GM23248 (cell line): ENCODE data around the gene SYNE3. TPM values are rescaled to one million over a fixed set of nuclear protein-coding genes. Genes with fewer than 3 reads are reported as not detected.
A peak's percentile ranks its signal among the peaks of the same experiment; 100 is the strongest.

Experiments used
- DNase-seq: peaks from one replicate; pipeline ENCODE4 v3.0.0-alpha.2; 2015
- H2AFZ ChIP-seq: fragments of 200-600 bp; sonication (generic); 2 replicates; pipeline ENCODE4 v1.6.1; 2016; ENCODE audit warnings: antibody characterized with exemption
- H3F3A ChIP-seq: fragments of 200-600 bp; sonication (generic); 2 replicates; pipeline ENCODE4 v1.6.1; 2016; ENCODE audit warnings: mild to moderate bottlenecking, antibody characterized with exemption, mixed run types; ENCODE audit not compliant: insufficient read depth
- H3K27ac ChIP-seq: fragments of 200-600 bp; sonication (generic); 2 replicates; pipeline ENCODE4 v1.5.1; 2016; ENCODE audit warnings: mild to moderate bottlenecking
- H3K27me3 ChIP-seq: fragments of 200-600 bp; sonication (generic); replicated peaks from 2 replicates; pipeline ENCODE4 v1.6.1; 2016; ENCODE audit warnings: mild to moderate bottlenecking; ENCODE audit not compliant: insufficient read depth
- H3K36me3 ChIP-seq: fragments of 200-600 bp; sonication (generic); 2 replicates; pipeline ENCODE4 v1.6.1; 2016; ENCODE audit warnings: low read depth, mild to moderate bottlenecking
- H3K4me1 ChIP-seq: fragments of 200-600 bp; sonication (generic); 2 replicates; pipeline ENCODE4 v1.6.1; 2016; ENCODE audit warnings: mild to moderate bottlenecking; ENCODE audit not compliant: insufficient read depth
- H3K4me2 ChIP-seq: fragments of 200-600 bp; sonication (generic); one replicate; pipeline ENCODE4 v1.6.1; 2016; ENCODE audit warnings: mild to moderate bottlenecking; ENCODE audit not compliant: unreplicated experiment
- H3K4me3 ChIP-seq: fragments of 200-600 bp; sonication (generic); 2 replicates; pipeline ENCODE4 v1.5.1; 2016; ENCODE audit warnings: mild to moderate bottlenecking
- H3K79me2 ChIP-seq: fragments of 200-600 bp; sonication (generic); 2 replicates; pipeline ENCODE4 v1.6.1; 2016; ENCODE audit warnings: mild to moderate bottlenecking; ENCODE audit not compliant: insufficient read depth
- H3K9ac ChIP-seq: fragments of 200-600 bp; sonication (generic); 2 replicates; pipeline ENCODE4 v1.6.1; 2016; ENCODE audit warnings: mild to moderate bottlenecking
- H3K9me2 ChIP-seq: fragments of 200-600 bp; sonication (generic); 2 replicates; pipeline ENCODE4 v1.6.1; 2016; ENCODE audit warnings: mixed run types, mild to moderate bottlenecking, moderate library complexity; ENCODE audit not compliant: insufficient read depth
- H3K9me3 ChIP-seq: fragments of 200-600 bp; sonication (generic); one replicate; pipeline ENCODE4 v1.6.1; 2017; ENCODE audit warnings: low read depth
- H4K20me1 ChIP-seq: fragments of 200-600 bp; sonication (generic); 2 replicates; pipeline ENCODE4 v1.6.0; 2016; ENCODE audit not compliant: insufficient read depth
- EZH2 ChIP-seq: fragments of 200-600 bp; sonication (generic); IDR thresholded peaks from 2 replicates; pipeline ENCODE4 v1.6.1; 2018; ENCODE audit warnings: antibody characterized with exemption, mild to moderate bottlenecking; ENCODE audit not compliant: insufficient read depth, poor library complexity, severe bottlenecking
- EZH2phosphoT487 ChIP-seq: fragments of 200-600 bp; sonication (generic); IDR thresholded peaks from 2 replicates; pipeline ENCODE4 v1.6.1; 2018; ENCODE audit warnings: antibody characterized with exemption, moderate library complexity, mild to moderate bottlenecking, low read depth; ENCODE audit not compliant: insufficient read depth
- WGBS, 2 experiments: methylation state at CpG; one replicate each; pipeline ENCODE4 v1.1.6; 2015 to 2017; ENCODE audit warnings: low lambda C conversion rate in 2 of 2, low coverage in 1 of 2; ENCODE audit errors: missing lambda C conversion rate in 2 of 2; 5-methylcytosine and 5-hydroxymethylcytosine counted together
- in situ Hi-C: fragments of 300-500 bp; cut with MboI; formaldehyde crosslinking; loops from 2 replicates; pipeline ENCODE4 v1.15.0; 2020
- polyA plus RNA-seq: library from polyadenylated mRNA; unstranded; fragments of >200 nt; fragmentation: Nextera tagmentation; extraction: Ambion mirVana; gene quantifications from 2 replicates; pipeline ENCODE4 v1.2.1, GENCODE V29; 2016
- total RNA-seq: library from RNA; depleted of rRNA; stranded (reverse); fragments of >200 nt; shearing (Covaris generic); gene quantifications from 2 replicates; pipeline ENCODE4 v1.2.3, GENCODE V29; 2014

The SYNE3 gene
- total and polyA plus RNA-seq, 2 experiments from 2014 or later, result 1.2 to 4.8 TPM

DNA sequence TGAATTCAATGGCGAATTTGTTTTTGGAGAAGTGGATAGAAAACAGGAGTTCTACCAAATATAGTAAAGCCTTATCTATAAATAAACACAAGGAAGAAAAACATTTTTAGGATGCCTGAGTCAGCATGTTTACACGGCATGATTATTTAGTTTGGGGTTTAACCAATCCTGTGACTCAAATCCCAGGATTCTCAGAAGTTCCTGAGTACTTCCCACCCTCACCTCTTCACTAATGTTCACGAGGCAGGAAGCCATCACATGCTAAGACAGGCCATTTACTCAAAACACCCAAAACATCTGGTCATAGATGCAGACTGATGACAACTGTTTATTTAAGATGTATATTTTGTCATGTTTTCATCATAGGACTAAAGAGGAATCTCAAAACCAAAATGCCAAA is 15.0 kb upstream of the SYNE3 start:
- TF ChIP-seq EZH2 (no peak), EZH2phosphoT487 (no peak)
- in situ Hi-C loops, result loop anchor here (25.0 kb wide), 1 partner anchor 756 kb away; no protein-coding TSS in a partner anchor

DNA sequence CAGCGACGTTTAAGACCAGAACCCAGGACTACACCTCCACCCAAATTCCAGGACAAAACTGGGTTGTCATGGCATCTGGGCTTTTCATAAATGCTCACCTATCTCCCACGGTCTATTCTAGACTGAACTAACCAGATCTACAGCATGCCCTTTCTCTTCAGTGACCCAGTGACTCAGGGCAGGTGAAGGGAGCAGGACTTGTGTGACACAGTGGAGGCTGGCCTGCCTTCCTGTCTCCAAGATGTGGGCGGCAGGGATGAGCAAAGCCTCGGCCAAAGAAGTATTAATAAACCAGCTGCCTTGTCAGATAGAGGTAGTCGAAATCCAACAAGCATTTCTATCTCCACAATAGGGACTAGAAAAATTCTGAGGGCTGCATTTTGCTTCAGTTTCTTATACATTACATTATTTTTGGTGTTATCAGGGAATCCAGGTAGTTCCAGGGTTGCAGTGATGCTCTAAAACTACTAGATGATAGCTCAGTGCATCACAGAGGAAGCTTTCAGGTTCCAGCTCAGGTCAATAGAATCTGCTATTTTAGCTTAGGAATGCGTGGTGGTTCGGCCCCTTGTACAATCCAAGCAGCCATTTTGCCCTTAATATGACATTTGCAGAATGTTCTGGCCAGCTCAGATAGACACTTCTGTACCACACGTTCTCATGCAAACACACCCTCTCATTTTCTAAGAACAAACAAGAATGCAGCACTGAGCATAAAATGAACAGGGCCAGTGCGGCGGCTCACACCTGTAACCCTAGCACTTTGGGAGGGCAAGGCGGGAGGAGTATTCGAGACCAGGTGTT is 14.2 kb upstream of the SYNE3 start:
- in situ Hi-C loops, result loop anchor here (25.0 kb wide), 1 partner anchor 757 kb away; no protein-coding TSS in a partner anchor
- peaks cover 8% of the 10 kb centered on the region; the same call in 1 of the 2 replicates for H4K20me1 ChIP-seq

More for the DNA sequence above, 15.0 kb upstream of the SYNE3 start:
- H2AFZ ChIP-seq, result no peak overlapping the region
- H3K79me2 ChIP-seq, result peaks cover 84% of the 10 kb centered on the region
- peaks cover 8% of the 10 kb centered on the region; the same call in 1 of the 2 replicates for H4K20me1 ChIP-seq
- WGBS, 2 experiments, result 31 to 32% methylated on average over 3 of the region's 3 CpGs
- H3K27ac ChIP-seq, result peak overlapping the region; percentile 68
- no peaks in the 10 kb centered on the region; the same call in 1 of the 2 replicates for H3K36me3 ChIP-seq
- DNase-seq, result peak; percentile 78
- peaks cover 60% of the 10 kb centered on the region for H3K4me1 ChIP-seq
- peaks cover 54% of the 10 kb centered on the region for H3F3A ChIP-seq
- H3K4me2 ChIP-seq, result peak overlapping the region; percentile 98
- H3K9ac ChIP-seq, result peak overlapping the region; percentile 93
- H3K9me3 ChIP-seq, result no peaks in the 10 kb centered on the region
- no peaks in the 10 kb centered on the region for H3K27me3 ChIP-seq
- peak overlapping the region; percentile 83; the same call in 1 of the 2 replicates for H3K4me3 ChIP-seq
- H3K9me2 ChIP-seq, result no peaks in the 10 kb centered on the region

DNA sequence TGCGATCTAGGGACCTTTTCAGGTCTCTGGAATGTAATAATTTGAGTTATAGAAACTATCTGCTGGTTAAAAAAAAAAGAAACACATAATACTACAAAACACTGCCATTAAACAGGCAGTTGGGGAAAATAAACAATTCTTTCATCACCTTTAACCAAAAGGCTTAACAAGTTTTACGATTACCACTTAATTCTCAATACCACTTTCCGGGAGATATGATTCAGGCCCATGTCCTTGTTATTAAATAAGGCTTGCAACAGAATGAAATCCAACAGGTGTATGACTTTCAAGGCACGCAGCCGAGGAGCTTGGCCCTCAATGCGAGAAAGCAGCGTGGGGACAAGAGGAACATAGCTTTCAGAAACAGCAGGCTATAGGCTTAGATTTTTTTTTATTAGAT is 12.8 kb upstream of the SYNE3 start:
- no peak overlapping the region for H2AFZ ChIP-seq
- TF ChIP-seq EZH2phosphoT487, result no peak
- TF ChIP-seq EZH2, result no peak
- no peaks in the 10 kb centered on the region; the same call in 1 of the 2 replicates for H3K36me3 ChIP-seq
- no peaks in the 10 kb centered on the region for H3K9me2 ChIP-seq
- no peak overlapping the region for H3K4me3 ChIP-seq
- no peaks in the 10 kb centered on the region for H3K9me3 ChIP-seq
- peaks cover 54% of the 10 kb centered on the region for H3F3A ChIP-seq
- no peak for DNase-seq
- peaks cover 60% of the 10 kb centered on the region for H3K4me1 ChIP-seq
- peaks cover 81% of the 10 kb centered on the region for H3K79me2 ChIP-seq
- H3K27me3 ChIP-seq, result no peaks in the 10 kb centered on the region
- 65 to 70% methylated on average over 7 of the region's 7 CpGs for WGBS, 2 experiments
- in situ Hi-C loops, result loop anchor here (5.0 to 25.0 kb wide), 2 partner anchors 87 to 758 kb away; no protein-coding TSS in a partner anchor
- peaks cover 8% of the 10 kb centered on the region; the same call in 1 of the 2 replicates for H4K20me1 ChIP-seq
- H3K27ac ChIP-seq, result no peak overlapping the region
- H3K4me2 ChIP-seq, result no peak overlapping the region
- H3K9ac ChIP-seq, result no peak overlapping the region

More for the DNA sequence above, 14.2 kb upstream of the SYNE3 start:
- peak overlapping the region; percentile 98 for H3K4me2 ChIP-seq
- H3K36me3 ChIP-seq, result no peaks in the 10 kb centered on the region; the same call in 1 of the 2 replicates
- H2AFZ ChIP-seq, result no peak overlapping the region
- no peaks in the 10 kb centered on the region for H3K9me2 ChIP-seq
- peak overlapping the region; percentile 68; the same call in 1 of the 2 replicates for H3K27ac ChIP-seq
- peak overlapping the region; percentile 83; the same call in 1 of the 2 replicates for H3K4me3 ChIP-seq
- no peaks in the 10 kb centered on the region for H3K27me3 ChIP-seq
- H3K79me2 ChIP-seq, result peaks cover 84% of the 10 kb centered on the region
- DNase-seq, result peak; percentile 64
- WGBS, 2 experiments, result 66% methylated on average over 13 of the region's 13 CpGs
- H3K9ac ChIP-seq, result no peak overlapping the region
- H3K9me3 ChIP-seq, result no peaks in the 10 kb centered on the region
- peaks cover 55% of the 10 kb centered on the region for H3K4me1 ChIP-seq
- TF ChIP-seq EZH2 (no peak), EZH2phosphoT487 (no peak)
- peaks cover 54% of the 10 kb centered on the region for H3F3A ChIP-seq

DNA sequence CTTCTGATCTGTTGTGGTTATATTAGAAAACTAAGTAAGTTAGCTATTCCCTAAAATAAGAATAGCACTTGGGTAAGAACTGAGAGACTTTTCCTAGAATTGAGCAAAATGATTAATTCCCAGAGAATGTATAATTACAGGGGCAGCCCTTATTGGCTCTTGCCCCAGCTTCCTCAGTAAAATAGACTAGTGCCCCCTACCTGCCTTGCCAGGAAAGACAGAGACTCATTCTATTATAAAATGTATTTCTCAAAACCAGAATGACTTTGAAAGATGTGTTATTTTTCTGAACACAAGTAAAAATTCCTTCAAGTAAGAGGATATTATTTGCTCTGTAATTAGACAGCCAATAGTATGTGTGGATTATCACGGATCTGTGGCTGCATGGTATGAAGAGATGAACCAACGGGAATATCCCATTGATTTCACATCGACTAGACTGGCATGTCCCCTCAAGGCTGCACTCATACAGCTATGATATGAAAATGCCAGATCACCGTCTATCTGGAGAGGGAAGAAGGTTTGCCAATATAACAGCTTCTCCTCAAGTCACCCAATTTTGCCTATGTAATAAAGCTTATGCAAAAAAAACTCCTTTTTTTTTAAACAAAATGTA is 11.0 kb upstream of the SYNE3 start:
- in situ Hi-C loops, result loop anchor here (5.0 to 25.0 kb wide), 2 partner anchors 85 to 760 kb away; no protein-coding TSS in a partner anchor
- Histone ChIP-seq H3K4me1 (peaks cover 66% of the 10 kb centered on the region), H3K27ac (peak overlapping the region; percentile 75), H3K9me2 (no peaks in the 10 kb centered on the region), H3K9me3 (no peaks in the 10 kb centered on the region), H3K27me3 (no peaks in the 10 kb centered on the region), H3K4me2 (peak overlapping the region; percentile 95), H4K20me1 (peaks cover 8% of the 10 kb centered on the region; the same call in 1 of the 2 replicates), H3K36me3 (no peaks in the 10 kb centered on the region; the same call in 1 of the 2 replicates), H2AFZ (peak overlapping the region; percentile 60), H3K9ac (peak overlapping the region; percentile 51), H3K4me3 (peak overlapping the region; percentile 58), H3K79me2 (peaks cover 64% of the 10 kb centered on the region), H3F3A (peaks cover 47% of the 10 kb centered on the region)
- peak; percentile 95 for DNase-seq
- 49% methylated on average over 4 of the region's 4 CpGs for WGBS, 2 experiments
- no peak for TF ChIP-seq EZH2
- TF ChIP-seq EZH2phosphoT487, result no peak
